Ishikawa (cell line): ENCODE results near the gene WNT7A.

Source experiments
- CEBPB ChIP-seq: IDR thresholded peaks from 2 replicates; pipeline ENCODE4 v1.6.1; 2012
- CREB1 ChIP-seq: IDR thresholded peaks from 2 replicates; pipeline ENCODE4 v1.6.1; 2012; ENCODE audit warnings: low read depth
- EGR1 ChIP-seq: IDR thresholded peaks from 2 replicates; pipeline ENCODE4 v1.6.1; 2012
- EP300 ChIP-seq: IDR thresholded peaks from 2 replicates; pipeline ENCODE4 v1.6.1; 2012; ENCODE audit warnings: borderline replicate concordance
- FOXM1 ChIP-seq: IDR thresholded peaks from 2 replicates; pipeline ENCODE4 v1.6.1; 2012; ENCODE audit warnings: low read depth, borderline replicate concordance
- NFIC ChIP-seq: IDR thresholded peaks from 2 replicates; pipeline ENCODE4 v1.6.1; 2012
- RAD21 ChIP-seq: IDR thresholded peaks from 2 replicates; pipeline ENCODE4 v1.6.1; 2012; ENCODE audit warnings: low read depth
- TAF1 ChIP-seq: IDR thresholded peaks from 2 replicates; pipeline ENCODE4 v1.6.1; 2012; ENCODE audit warnings: low read depth, mild to moderate bottlenecking
- TCF12 ChIP-seq: IDR thresholded peaks from 2 replicates; pipeline ENCODE4 v1.6.1; 2012; ENCODE audit warnings: low read depth
- TEAD4 ChIP-seq: IDR thresholded peaks from 2 replicates; pipeline ENCODE4 v1.6.1; 2012
- YY1 ChIP-seq: IDR thresholded peaks from 2 replicates; pipeline ENCODE4 v1.6.1; 2012; ENCODE audit warnings: low read depth
- ZBTB7A ChIP-seq: IDR thresholded peaks from 2 replicates; pipeline ENCODE4 v1.6.1; 2012; ENCODE audit warnings: low read depth
- TF ChIP-seq, protein P1 (sequence below): IDR thresholded peaks from 2 replicates; pipeline ENCODE4 v1.6.1; 2012
- TF ChIP-seq, protein P2 (sequence below): IDR thresholded peaks from 2 replicates; pipeline ENCODE4 v1.6.1; 2012
- TF ChIP-seq, protein P3 (sequence below): IDR thresholded peaks from 2 replicates; pipeline ENCODE4 v1.6.1; 2012; ENCODE audit warnings: low read depth, mild to moderate bottlenecking

WNT7A gene

DNA sequence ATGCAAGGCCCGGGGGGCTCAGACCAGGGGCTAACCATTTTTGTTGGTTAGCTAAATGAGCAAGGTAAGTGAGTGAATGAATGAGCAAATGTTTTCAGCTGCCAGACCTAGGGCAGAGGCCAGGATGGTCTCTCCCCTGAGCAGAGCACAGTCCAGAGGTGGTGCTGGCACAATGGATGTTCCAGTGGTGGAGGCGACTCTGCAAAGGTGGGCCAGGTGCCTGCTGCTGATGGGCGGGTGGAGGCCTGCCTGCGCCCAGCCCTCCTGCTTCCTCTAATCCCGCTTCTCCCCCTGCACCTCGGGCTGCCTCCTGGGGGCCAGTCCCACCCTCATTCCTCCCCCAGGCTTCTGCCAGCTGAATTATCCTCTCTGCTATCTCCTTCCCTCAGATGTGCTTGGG is 112.8 kb downstream of the WNT7A start:
- no peak for TF ChIP-seq CREB1
- TF ChIP-seq CEBPB, result no peak
- TF ChIP-seq TAF1, result no peak
- no peak for TF ChIP-seq TCF12
- TF ChIP-seq, protein P1, sequence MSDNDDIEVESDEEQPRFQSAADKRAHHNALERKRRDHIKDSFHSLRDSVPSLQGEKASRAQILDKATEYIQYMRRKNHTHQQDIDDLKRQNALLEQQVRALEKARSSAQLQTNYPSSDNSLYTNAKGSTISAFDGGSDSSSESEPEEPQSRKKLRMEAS, result no peak
- TF ChIP-seq RAD21, result no peak
- no peak for TF ChIP-seq TEAD4
- TF ChIP-seq EGR1, result no peak
- TF ChIP-seq, protein P2, sequence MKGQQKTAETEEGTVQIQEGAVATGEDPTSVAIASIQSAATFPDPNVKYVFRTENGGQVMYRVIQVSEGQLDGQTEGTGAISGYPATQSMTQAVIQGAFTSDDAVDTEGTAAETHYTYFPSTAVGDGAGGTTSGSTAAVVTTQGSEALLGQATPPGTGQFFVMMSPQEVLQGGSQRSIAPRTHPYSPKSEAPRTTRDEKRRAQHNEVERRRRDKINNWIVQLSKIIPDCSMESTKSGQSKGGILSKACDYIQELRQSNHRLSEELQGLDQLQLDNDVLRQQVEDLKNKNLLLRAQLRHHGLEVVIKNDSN, result no peak
- TF ChIP-seq FOXM1, result no peak
- TF ChIP-seq YY1, result no peak
- TF ChIP-seq ZBTB7A, result no peak
- TF ChIP-seq EP300, result no peak
- no peak for TF ChIP-seq NFIC
- TF ChIP-seq, protein P3, sequence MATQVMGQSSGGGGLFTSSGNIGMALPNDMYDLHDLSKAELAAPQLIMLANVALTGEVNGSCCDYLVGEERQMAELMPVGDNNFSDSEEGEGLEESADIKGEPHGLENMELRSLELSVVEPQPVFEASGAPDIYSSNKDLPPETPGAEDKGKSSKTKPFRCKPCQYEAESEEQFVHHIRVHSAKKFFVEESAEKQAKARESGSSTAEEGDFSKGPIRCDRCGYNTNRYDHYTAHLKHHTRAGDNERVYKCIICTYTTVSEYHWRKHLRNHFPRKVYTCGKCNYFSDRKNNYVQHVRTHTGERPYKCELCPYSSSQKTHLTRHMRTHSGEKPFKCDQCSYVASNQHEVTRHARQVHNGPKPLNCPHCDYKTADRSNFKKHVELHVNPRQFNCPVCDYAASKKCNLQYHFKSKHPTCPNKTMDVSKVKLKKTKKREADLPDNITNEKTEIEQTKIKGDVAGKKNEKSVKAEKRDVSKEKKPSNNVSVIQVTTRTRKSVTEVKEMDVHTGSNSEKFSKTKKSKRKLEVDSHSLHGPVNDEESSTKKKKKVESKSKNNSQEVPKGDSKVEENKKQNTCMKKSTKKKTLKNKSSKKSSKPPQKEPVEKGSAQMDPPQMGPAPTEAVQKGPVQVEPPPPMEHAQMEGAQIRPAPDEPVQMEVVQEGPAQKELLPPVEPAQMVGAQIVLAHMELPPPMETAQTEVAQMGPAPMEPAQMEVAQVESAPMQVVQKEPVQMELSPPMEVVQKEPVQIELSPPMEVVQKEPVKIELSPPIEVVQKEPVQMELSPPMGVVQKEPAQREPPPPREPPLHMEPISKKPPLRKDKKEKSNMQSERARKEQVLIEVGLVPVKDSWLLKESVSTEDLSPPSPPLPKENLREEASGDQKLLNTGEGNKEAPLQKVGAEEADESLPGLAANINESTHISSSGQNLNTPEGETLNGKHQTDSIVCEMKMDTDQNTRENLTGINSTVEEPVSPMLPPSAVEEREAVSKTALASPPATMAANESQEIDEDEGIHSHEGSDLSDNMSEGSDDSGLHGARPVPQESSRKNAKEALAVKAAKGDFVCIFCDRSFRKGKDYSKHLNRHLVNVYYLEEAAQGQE, result no peak
